K562 (cell line): ENCODE results near the gene COLEC12. TPM values are rescaled to one million over a fixed set of nuclear protein-coding genes. Genes with fewer than 3 reads are reported as not detected.

ENCODE experiments used
- ATAC-seq: fragments of 200-7000 bp; cut with Tn5 transposase; 3 replicates; pipeline ENCODE4 v1.9.1; 2020; ENCODE audit warnings: moderate library complexity
- BruUV-seq: library from RNA; stranded (reverse); fragments of 400-500 nt; replicated peaks from 2 replicates; lab custom pipeline; 2021; lab: Mats Ljungman, UMichigan
- CTCF ChIA-PET: fragments of 300-600 bp; formaldehyde crosslinking; extraction: SDS; loops from one replicate; lab custom pipeline; 2021; ENCODE audit warnings: low intra/inter-chr PET ratio; lab: Yijun Ruan, JAX
- POLR2A ChIA-PET: fragments of 300-600, 350-650 bp; sonication (Branson Sonifier 250); formaldehyde crosslinking; extraction: SDS; loops from one replicate; lab custom pipeline; 2021; ENCODE audit warnings: antibody characterized with exemption, inconsistent platforms; lab: Yijun Ruan, JAX
- DNase-seq, 4 experiments: peaks; one replicate each; pipeline versions ENCODE4 v3.0.0 to v3.0.0-alpha.2; 2011 to 2018; ENCODE audit warnings: low spot score in 3 of 4, mixed read lengths in 3 of 4; ENCODE audit errors: extremely low read depth in 1 of 4
- FAIRE-seq: peaks from 2 replicates; lab custom pipeline; 2011; peaks lifted over from hg19 to GRCh38; lab: Jason Lieb, UNC
- H2AFZ ChIP-seq: 2 replicates; pipeline ENCODE4 v1.6.0; 2011; ENCODE audit warnings: low read depth, low read length, control low read depth, inconsistent platforms
- H3K27ac ChIP-seq: fragments of 200-600 bp; 3 replicates; pipeline ENCODE4 v1.8.0; 2011; ENCODE audit warnings: low read depth, mild to moderate bottlenecking, control low read depth, inconsistent platforms, low read length, moderate library complexity, mixed read lengths; ENCODE audit errors: extremely low read depth
- H3K27me3 ChIP-seq, 2 experiments: fragments of 300-600 bp in 1 of 2; 2 replicates in 1 of 2; 3 replicates in 1 of 2; pipeline versions ENCODE4 v1.6.0 to v1.8.0; 2011; ENCODE audit warnings: inconsistent platforms in 2 of 2, low read length in 2 of 2, mild to moderate bottlenecking in 1 of 2, mixed read lengths in 1 of 2, moderate library complexity in 1 of 2; ENCODE audit not compliant: control insufficient read depth in 2 of 2, insufficient read depth in 2 of 2
- H3K36me3 ChIP-seq: fragments of 300-600 bp; 3 replicates; pipeline ENCODE4 v1.8.0; 2011; ENCODE audit warnings: mild to moderate bottlenecking, low read length, inconsistent platforms; ENCODE audit not compliant: control insufficient read depth, insufficient read depth
- H3K4me1 ChIP-seq, 2 experiments: fragments of 200-600 bp in 1 of 2; replicated peaks in 1 of 2; 2 replicates in 1 of 2; 3 replicates in 1 of 2; pipeline versions ENCODE4 v1.5.1 to v1.8.0; 2011; ENCODE audit warnings: inconsistent platforms in 2 of 2, low read length in 2 of 2, mild to moderate bottlenecking in 1 of 2, mixed read lengths in 1 of 2, moderate library complexity in 1 of 2; ENCODE audit not compliant: control insufficient read depth in 2 of 2, insufficient read depth in 2 of 2
- H3K4me2 ChIP-seq: 2 replicates; pipeline ENCODE4 v1.6.1; 2011; ENCODE audit warnings: low read length, control low read depth, inconsistent platforms, mixed read lengths; ENCODE audit not compliant: insufficient read depth
- H3K4me3 ChIP-seq: fragments of 200-600 bp; sonication (generic), shearing (Covaris generic); 2 replicates; pipeline ENCODE4 v1.5.1; 2016; ENCODE audit warnings: control low read depth, inconsistent platforms
- H3K79me2 ChIP-seq: fragments of 200-600 bp; 3 replicates; pipeline ENCODE4 v1.8.0; 2011; ENCODE audit warnings: low read length, inconsistent platforms; ENCODE audit not compliant: control insufficient read depth, insufficient read depth
- H3K9ac ChIP-seq, 2 experiments: 2 replicates each; pipeline versions ENCODE4 v1.6.0 to v1.6.1; 2011; ENCODE audit warnings: low read depth in 2 of 2, low read length in 2 of 2, control low read depth in 1 of 2, inconsistent platforms in 1 of 2, mild to moderate bottlenecking in 1 of 2, mixed read lengths in 1 of 2; ENCODE audit not compliant: insufficient read depth in 1 of 2
- H3K9me1 ChIP-seq: one replicate; pipeline ENCODE4 v1.6.0; 2011; ENCODE audit warnings: inconsistent platforms, mild to moderate bottlenecking, low read length, moderate library complexity; ENCODE audit not compliant: control insufficient read depth, insufficient read depth
- H3K9me3 ChIP-seq: replicated peaks from 2 replicates; pipeline ENCODE4 v1.5.1; 2011; ENCODE audit warnings: low read depth, low read length, inconsistent platforms; ENCODE audit not compliant: control insufficient read depth, insufficient read depth
- H4K20me1 ChIP-seq: replicated peaks from 2 replicates; pipeline ENCODE4 v1.6.1; 2011; ENCODE audit warnings: low read length, inconsistent platforms, mixed read lengths; ENCODE audit not compliant: control insufficient read depth, insufficient read depth
- KAT2B ChIP-seq: IDR thresholded peaks from one replicate; pipeline ENCODE4 v1.6.1; 2012; ENCODE audit warnings: low read depth, mild to moderate bottlenecking, control low read depth, inconsistent platforms, low read length, moderate library complexity
- POLR3G ChIP-seq: IDR thresholded peaks from 2 replicates; pipeline ENCODE4 v1.6.1; 2011; ENCODE audit not compliant: insufficient read length, insufficient replicate concordance; ENCODE audit errors: extremely low read depth
- SIX5 ChIP-seq, 2 experiments: IDR thresholded peaks; 2 replicates each; pipeline ENCODE4 v1.6.1; 2011; ENCODE audit warnings: low read length in 2 of 2, borderline replicate concordance in 1 of 2, low read depth in 1 of 2, mild to moderate bottlenecking in 1 of 2, moderate library complexity in 1 of 2; ENCODE audit not compliant: insufficient read depth in 1 of 2
- ZFPM2 ChIP-seq: fragments of 250-450 bp; sonication (Bioruptor Pico); IDR thresholded peaks from 2 replicates; pipeline ENCODE4 v1.5.1; 2022; ENCODE audit warnings: mild to moderate bottlenecking
- ZNF764 ChIP-seq: fragments of 250-450 bp; sonication (Bioruptor Pico); IDR thresholded peaks from 2 replicates; pipeline ENCODE4 v1.4.0; 2020; ENCODE audit warnings: low read depth, mild to moderate bottlenecking, moderate library complexity
- WGBS: fragments of 100-300 bp; shearing (Covaris generic); methylation state at CpG from one replicate; pipeline ENCODE4 v1.1.6; 2016; ENCODE audit warnings: low coverage, mixed read lengths; ENCODE audit not compliant: insufficient coverage; ENCODE audit errors: missing lambda C conversion rate; 5-methylcytosine and 5-hydroxymethylcytosine counted together
- in situ Hi-C: fragments of 300-500 bp; cut with MboI; formaldehyde crosslinking; loops from 4 replicates; pipeline ENCODE4 v1.15.0; 2018; ENCODE audit warnings: inconsistent platforms, mixed read lengths
- intact Hi-C: fragments of 100-400 bp; cut with micrococcal nuclease; formaldehyde crosslinking; loops from 2 replicates; pipeline ENCODE4 v1.14.2; 2022
- polyA plus RNA-seq, 8 experiments: library from polyadenylated mRNA; depleted of rRNA in 4 of 8; stranded (reverse) in 5 of 8; unstranded in 3 of 8; fragments of >200 nt; fragmentation: Nextera tagmentation in 2 of 8; fragmentation: Illumina TruSeq in 1 of 8; extraction: Ambion mirVana in 2 of 8; extraction: Trizol in 1 of 8; gene quantifications; 2 replicates each; pipeline versions ENCODE4 v1.2.1 to v1.2.3, GENCODE V29; 2011 to 2014; ENCODE audit warnings: inconsistent platforms in 1 of 8, missing spikeins in 1 of 8
- total RNA-seq, 7 experiments: library from RNA; depleted of rRNA in 6 of 7; stranded (reverse); fragments of >200 nt in 6 of 7; fragmentation: Illumina TruSeq in 2 of 7; extraction: Trizol in 2 of 7; gene quantifications; 2 replicates each; pipeline versions ENCODE4 v1.2.1 to v1.2.3, GENCODE V29; 2011 to 2021; ENCODE audit warnings: low replicate concordance in 1 of 7
- TF ChIP-seq, protein P1 (sequence below): IDR thresholded peaks from 2 replicates; pipeline ENCODE4 v1.6.1; 2014; ENCODE audit warnings: antibody characterized with exemption

The COLEC12 gene
- total and polyA plus RNA-seq, 9 of the 15 experiments (the other 6 are each of a cell fraction or from before 2014, with no cell fraction given), result 0.04 TPM; not detected in 8

DNA sequence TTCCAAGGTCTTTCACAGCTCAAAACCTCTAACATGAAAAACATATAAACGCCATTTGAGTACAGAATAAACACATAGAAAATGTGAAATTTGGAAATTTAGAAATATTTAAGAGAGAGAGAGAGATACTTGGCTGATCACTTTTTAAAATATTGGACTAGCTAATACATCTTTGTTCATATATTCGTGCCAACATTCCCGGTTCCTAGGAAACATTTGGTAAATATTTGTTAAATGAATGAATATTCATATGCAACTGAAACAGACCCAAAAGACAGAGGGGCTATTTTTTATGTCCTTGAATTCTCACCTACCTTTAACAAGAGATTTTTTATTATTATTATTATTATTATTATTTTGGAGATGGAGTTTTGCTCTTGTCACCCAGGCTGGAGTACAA, 8.3 kb upstream of the COLEC12 start:
- TF ChIP-seq POLR3G, result no peak
- TF ChIP-seq ZNF764 (CRISPR knock-in tag), result no peak
- TF ChIP-seq KAT2B, result no peak
- TF ChIP-seq SIX5 (IDR thresholded peaks at IDR 0.05; ENCODE audit: borderline replicate concordance in 1 of 2, insufficient read depth in 1 of 2, low read depth in 1 of 2, low read length in 2 of 2), result no peak
- TF ChIP-seq, protein P1, sequence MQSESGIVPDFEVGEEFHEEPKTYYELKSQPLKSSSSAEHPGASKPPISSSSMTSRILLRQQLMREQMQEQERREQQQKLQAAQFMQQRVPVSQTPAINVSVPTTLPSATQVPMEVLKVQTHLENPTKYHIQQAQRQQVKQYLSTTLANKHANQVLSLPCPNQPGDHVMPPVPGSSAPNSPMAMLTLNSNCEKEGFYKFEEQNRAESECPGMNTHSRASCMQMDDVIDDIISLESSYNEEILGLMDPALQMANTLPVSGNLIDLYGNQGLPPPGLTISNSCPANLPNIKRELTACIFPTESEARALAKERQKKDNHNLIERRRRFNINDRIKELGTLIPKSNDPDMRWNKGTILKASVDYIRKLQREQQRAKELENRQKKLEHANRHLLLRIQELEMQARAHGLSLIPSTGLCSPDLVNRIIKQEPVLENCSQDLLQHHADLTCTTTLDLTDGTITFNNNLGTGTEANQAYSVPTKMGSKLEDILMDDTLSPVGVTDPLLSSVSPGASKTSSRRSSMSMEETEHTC, result no peak
- no peak for TF ChIP-seq ZFPM2 (CRISPR knock-in tag)
- in situ Hi-C loops, result no loop called here
- BruUV-seq, result no TSS peak
- Histone ChIP-seq H3K4me1 (no peaks in the 10 kb centered on the region), H2AFZ (no peak overlapping the region), H3K9me3 (no peaks in the 10 kb centered on the region), H4K20me1 (0 out of 2 replicates have a peak, but pooled peaks cover 3% of the 10 kb centered on the region), H3K4me2 (no peak overlapping the region), H3K27ac (no peak overlapping the region), H3K9ac (no peak overlapping the region), H3K27me3 (peaks cover 27 to 30% of the 10 kb centered on the region in 2 experiments), H3K79me2 (no peaks in the 10 kb centered on the region), H3K4me3 (no peak overlapping the region), H3K9me1 (no peaks in the 10 kb centered on the region), H3K36me3 (no peaks in the 10 kb centered on the region)
- 2% methylated on average over 3 of the region's 3 CpGs for WGBS
- DNase-seq, result no peak
- intact Hi-C loops, result no loop called here
- no peak for FAIRE-seq
- ATAC-seq, result no peak
- ChIA-PET POLR2A (interaction anchor here (1.0 kb wide), 1 partner anchor 17 kb away, joined by 4 read pairs; no protein-coding TSS in a partner anchor), CTCF (no interaction called here)
